Testis (tissue), 3 donors: ENCODE data around the gene INF2. TPM values are rescaled to one million over a fixed set of nuclear protein-coding genes. Genes with fewer than 3 reads are reported as not detected.
A peak's percentile ranks its signal among the peaks of the same experiment; 100 is the strongest.

Experiments
- DNase-seq: peaks from one replicate; pipeline ENCODE4 v3.0.0-alpha.2; 2019
- H3K27ac ChIP-seq, 2 donors: fragments of 200-600 bp; sonication (generic); one replicate each; pipeline ENCODE4 v1.5.1; 2019
- H3K27me3 ChIP-seq: fragments of 200-600 bp; sonication (generic); one replicate; pipeline ENCODE4 v1.5.1; 2019
- H3K36me3 ChIP-seq: fragments of 200-600 bp; sonication (generic); one replicate; pipeline ENCODE4 v1.5.1; 2017; ENCODE audit warnings: low read depth; ENCODE audit errors: missing control alignments
- H3K4me1 ChIP-seq: fragments of 200-600 bp; sonication (generic); one replicate; pipeline ENCODE4 v1.5.1; 2019
- H3K4me3 ChIP-seq, 2 donors: fragments of 200-600 bp; sonication (generic); one replicate each; pipeline ENCODE4 v1.5.1; 2017 to 2019
- H3K9me3 ChIP-seq: fragments of 200-600 bp; sonication (generic); one replicate; pipeline ENCODE4 v1.5.1; 2017
- POLR2A ChIP-seq: fragments of 450-650 bp; IDR thresholded peaks from one replicate; pipeline ENCODE4 v1.6.1; 2017; ENCODE audit warnings: antibody characterized with exemption, mild to moderate bottlenecking, moderate library complexity
- WGBS, 2 donors: methylation state at CpG; one replicate each; pipeline ENCODE4 v1.1.5; 2018; 5-methylcytosine and 5-hydroxymethylcytosine counted together
- intact Hi-C: fragments of 100-400 bp; cut with DNase I; formaldehyde crosslinking; loops from one replicate; pipeline ENCODE4 v1.15.1; 2023; ENCODE audit warnings: low total_unique reads
- polyA plus RNA-seq: library from polyadenylated mRNA; stranded (reverse); fragments of 350-450 nt; fragmentation: Illumina TruSeq; extraction: RNeasy Lipid Tissue Mini Kit (QIAGEN cat#74804); gene quantifications from one replicate; pipeline ENCODE4 v1.2.3, GENCODE V29; 2014; ENCODE audit warnings: low read depth, low replicate concordance; ENCODE audit not compliant: insufficient read depth
- total RNA-seq, 2 donors: library from RNA; depleted of rRNA; stranded (reverse); fragments of >200 nt; gene quantifications; one replicate each; pipeline ENCODE4 v1.2.3, GENCODE V29; 2016
- TF ChIP-seq, protein P1 (sequence below), 3 experiments: fragments of 450-650 bp in 2 of 3; fragments of 200-600 bp in 1 of 3; sonication (generic) in 1 of 3; IDR thresholded peaks; one replicate each; pipeline ENCODE4 v1.5.1; 2016 to 2019; ENCODE audit warnings: antibody characterized with exemption in 3 of 3, mild to moderate bottlenecking in 2 of 3, moderate library complexity in 1 of 3

Gene INF2
- total and polyA plus RNA-seq, 3 donors from 2014 or later: 50.5 to 328 (median 244) TPM

DNA sequence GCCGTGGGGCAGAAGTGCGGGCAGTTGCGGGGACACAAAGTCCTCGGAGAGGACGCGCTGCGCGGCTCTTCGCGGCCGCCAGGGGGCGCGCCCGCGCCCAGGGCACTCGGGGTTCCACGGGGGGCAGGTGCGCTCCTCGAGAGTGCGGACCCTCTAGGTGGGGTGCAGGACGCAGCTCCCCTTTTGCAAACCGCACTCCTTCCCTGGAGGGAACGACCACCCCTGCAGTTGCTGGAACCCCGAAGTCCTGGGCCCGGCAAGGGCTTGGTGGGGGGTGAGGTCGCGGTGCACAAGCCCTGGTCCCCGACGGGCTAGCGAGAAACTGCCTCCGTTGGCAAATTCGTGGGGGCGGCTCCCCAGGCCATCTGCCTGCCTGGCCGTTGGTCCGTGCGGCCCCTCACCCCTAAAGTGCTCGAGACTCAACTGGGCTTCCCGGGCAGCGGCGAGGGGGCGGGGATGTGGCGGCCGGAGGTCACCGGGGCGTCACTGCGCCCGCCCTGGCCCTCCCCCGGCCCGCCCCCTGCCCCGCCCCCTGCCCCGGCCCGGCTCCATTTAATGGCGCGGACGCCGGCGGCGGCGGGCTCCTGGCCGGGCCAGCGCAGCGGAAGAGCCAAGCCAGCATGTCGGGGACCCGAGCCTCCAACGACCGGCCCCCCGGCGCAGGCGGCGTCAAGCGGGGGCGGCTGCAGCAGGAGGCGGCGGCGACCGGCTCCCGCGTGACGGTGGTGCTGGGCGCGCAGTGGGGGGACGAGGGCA lies 34.4 kb downstream of the INF2 start, which contains the start of gene ADSS1:
TSS of gene ADSS1 (plus strand) at position 579 of the 756 bp plus-strand sequence. CDS start at position 621, 42 bp downstream.
- H3K27ac ChIP-seq: no peak within 1 kb of the TSS
- intact Hi-C loops: no loop called here

DNA sequence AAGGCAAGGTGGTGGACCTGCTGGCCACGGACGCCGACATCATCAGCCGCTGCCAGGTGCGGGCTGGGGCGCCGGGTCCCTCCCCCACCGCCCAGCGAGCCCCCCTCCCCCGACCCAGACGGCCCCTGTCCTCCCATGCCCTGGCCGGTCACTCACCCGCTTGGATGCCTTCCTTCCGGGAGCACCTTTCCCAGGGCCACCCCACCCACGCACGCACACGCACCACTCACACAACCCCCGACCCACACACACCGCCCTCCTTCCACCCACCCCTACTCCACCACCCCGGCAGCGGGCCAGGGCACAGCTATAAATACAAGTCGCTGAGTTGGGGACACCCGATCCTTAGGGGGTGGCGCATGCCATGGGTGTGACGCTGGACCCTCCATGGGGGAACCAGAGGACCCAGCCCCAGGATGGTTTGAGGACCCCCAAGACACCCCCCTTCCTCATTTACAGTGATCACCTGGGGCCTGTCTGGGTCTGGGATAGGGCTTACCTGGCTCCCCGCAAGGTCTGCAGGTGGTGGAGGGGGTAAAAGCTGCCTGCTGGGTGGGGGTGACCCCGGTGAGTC lies 35.1 kb downstream of the INF2 start:
- WGBS, 2 donors: 14 to 15% methylated on average over 15 to 23 of the region's 27 CpGs
- Histone ChIP-seq H3K27ac (no peak overlapping the region), H3K27me3 (no peaks in the 10 kb centered on the region), H3K4me1 (peaks cover 10% of the 10 kb centered on the region), H3K4me3 (peak overlapping the region; percentile 60 to 67), H3K36me3 (no peaks in the 10 kb centered on the region), H3K9me3 (no peaks in the 10 kb centered on the region)
- TF ChIP-seq POLR2A: no peak
- TF ChIP-seq, protein P1, sequence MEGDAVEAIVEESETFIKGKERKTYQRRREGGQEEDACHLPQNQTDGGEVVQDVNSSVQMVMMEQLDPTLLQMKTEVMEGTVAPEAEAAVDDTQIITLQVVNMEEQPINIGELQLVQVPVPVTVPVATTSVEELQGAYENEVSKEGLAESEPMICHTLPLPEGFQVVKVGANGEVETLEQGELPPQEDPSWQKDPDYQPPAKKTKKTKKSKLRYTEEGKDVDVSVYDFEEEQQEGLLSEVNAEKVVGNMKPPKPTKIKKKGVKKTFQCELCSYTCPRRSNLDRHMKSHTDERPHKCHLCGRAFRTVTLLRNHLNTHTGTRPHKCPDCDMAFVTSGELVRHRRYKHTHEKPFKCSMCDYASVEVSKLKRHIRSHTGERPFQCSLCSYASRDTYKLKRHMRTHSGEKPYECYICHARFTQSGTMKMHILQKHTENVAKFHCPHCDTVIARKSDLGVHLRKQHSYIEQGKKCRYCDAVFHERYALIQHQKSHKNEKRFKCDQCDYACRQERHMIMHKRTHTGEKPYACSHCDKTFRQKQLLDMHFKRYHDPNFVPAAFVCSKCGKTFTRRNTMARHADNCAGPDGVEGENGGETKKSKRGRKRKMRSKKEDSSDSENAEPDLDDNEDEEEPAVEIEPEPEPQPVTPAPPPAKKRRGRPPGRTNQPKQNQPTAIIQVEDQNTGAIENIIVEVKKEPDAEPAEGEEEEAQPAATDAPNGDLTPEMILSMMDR (IDR thresholded peaks at IDR 0.05): no peak
- intact Hi-C loops: no loop called here
- DNase-seq: no peak

More for the DNA sequence above, 34.4 kb downstream of the INF2 start, which contains the start of gene ADSS1:
- peak; percentile 67 for DNase-seq
- Histone ChIP-seq H3K4me1 (peaks cover 10% of the 10 kb centered on the region), H3K27me3 (no peaks in the 10 kb centered on the region), H3K9me3 (no peaks in the 10 kb centered on the region), H3K36me3 (no peaks in the 10 kb centered on the region), H3K4me3 (peak within 1 kb of the TSS; percentile 60 to 67)
- TF ChIP-seq, protein P1 (IDR thresholded peaks at IDR 0.05): peak; percentile 76 to 86 (median 80)
- TF ChIP-seq POLR2A: no peak
- WGBS, 2 donors: 2 to 4% methylated on average over 13 to 51 of the region's 82 CpGs

DNA sequence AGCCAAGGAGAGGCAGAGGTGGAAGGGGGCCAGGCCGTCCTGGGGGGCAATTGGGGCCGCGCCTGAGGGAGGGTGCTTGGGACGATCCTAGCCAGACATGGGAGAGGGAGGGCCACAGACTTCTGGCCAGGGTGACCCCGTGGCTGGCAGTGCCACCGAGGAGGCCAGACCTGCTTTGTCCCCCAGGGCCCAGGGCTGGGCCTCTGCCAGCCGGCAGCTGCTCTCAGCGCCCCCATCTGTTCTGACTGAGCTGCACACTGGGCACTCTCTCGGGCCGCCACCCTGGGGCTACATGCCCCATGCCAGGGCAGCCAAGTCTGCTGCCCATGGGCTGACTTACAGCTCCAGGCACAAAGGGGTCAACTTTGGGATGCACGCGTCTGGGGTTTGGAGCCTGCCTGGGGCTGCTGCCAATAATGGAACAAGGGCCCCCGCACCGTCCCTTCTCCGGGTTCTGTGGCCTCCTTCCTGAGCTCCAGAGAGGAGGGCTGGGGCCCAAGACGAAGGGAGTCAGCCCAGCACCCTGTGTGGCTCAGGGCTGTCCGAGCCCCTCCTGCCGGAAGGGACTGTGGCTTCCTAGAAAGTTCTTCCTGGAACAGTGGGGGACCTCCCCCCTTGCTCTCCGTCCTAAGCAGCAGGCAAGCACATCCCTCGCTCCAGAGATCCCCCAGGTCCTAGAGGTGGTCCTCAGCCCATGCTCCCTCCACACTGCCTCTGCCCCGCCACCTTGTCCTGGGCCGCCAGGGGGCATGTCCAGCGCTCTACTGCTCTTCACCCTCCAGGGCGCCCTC lies 35.8 kb downstream of the INF2 start:
- WGBS, 2 donors: 58 to 78% methylated on average over 10 to 24 of the region's 24 CpGs
- Histone ChIP-seq H3K4me1 (peaks cover 10% of the 10 kb centered on the region), H3K4me3 (peak overlapping the region in 1 of 2 donors; percentile 67), H3K9me3 (no peaks in the 10 kb centered on the region), H3K27me3 (no peaks in the 10 kb centered on the region), H3K27ac (no peak overlapping the region), H3K36me3 (no peaks in the 10 kb centered on the region)
- peak; percentile 51 for DNase-seq
- intact Hi-C loops: no loop called here
- TF ChIP-seq POLR2A: no peak
- TF ChIP-seq, protein P1 (IDR thresholded peaks at IDR 0.05): no peak

DNA sequence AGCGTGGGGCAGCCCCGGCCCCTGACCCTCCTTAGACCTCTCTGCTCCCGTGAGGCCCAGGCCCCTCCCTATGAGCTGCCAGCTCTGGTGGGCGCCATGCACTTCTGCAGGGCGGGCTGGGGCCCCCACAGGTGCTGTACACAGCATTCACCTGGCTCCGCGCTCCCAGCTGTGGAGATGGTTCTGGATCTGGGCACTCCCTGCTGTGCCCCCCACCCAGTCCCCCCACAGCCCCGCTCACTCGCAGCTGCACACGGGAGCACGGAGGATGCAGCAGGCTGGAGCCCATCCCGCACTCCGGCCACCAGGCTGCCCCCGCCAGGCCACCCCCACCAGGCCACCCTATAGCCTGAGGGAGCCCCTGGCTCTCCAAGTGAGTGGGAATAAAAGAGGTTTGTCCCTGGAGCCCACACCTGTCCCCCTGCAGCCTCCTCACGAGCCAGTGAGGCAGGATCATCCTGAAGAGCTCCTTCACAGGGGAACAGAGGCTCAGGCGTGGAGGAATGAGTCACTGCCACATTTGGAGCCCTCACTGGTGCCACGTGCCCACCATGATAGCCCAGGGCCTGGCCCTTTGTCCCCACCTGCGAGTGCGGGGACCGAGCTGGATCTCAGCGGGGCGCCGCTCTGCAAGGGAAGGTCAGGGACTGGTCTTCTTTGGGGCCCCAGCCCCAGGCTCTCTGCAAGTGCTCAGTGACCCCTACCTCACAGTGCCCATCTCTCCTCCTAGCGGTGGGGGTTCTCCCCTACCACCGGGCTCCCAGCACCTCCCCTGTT lies 36.5 kb downstream of the INF2 start:
- WGBS, 2 donors: 82 to 87% methylated on average over 19 to 24 of the region's 25 CpGs

More for the DNA sequence above, 36.5 kb downstream of the INF2 start:
- intact Hi-C loops: no loop called here
- Histone ChIP-seq H3K4me1 (peaks cover 10% of the 10 kb centered on the region), H3K27me3 (no peaks in the 10 kb centered on the region), H3K36me3 (no peaks in the 10 kb centered on the region), H3K27ac (no peak overlapping the region), H3K4me3 (no peak overlapping the region), H3K9me3 (no peaks in the 10 kb centered on the region)
- no peak for DNase-seq
- TF ChIP-seq, protein P1 (IDR thresholded peaks at IDR 0.05): no peak
- no peak for TF ChIP-seq POLR2A
